MV-4-11 (cell line): Measurements from ENCODE around the gene SH3D21.

Source experiments
- DNase-seq: peaks from one replicate; lab custom pipeline; 2025; lab: John Stamatoyannopoulos, UW

The SH3D21 gene

GRCh38 chr1:36303650-36304360 is 2.4 kb upstream of the SH3D21 start:
- no peak for DNase-seq

- no peak for DNase-seq
Measured at GRCh38 chr1:36304521-36304920, 1.6 kb upstream of the SH3D21 start.

- no peak for DNase-seq
Measured at GRCh38 chr1:36304970-36305914, 926 bp upstream of the SH3D21 start.

GRCh38 chr1:36305915-36306209 is 306 bp upstream of the SH3D21 start:
- no peak for DNase-seq

- DNase-seq: peak; percentile 87
Measured at GRCh38 chr1:36306902-36307456, 811 bp downstream of the SH3D21 start.

- DNase-seq: no peak
Measured at GRCh38 chr1:36307601-36308330, 1.6 kb downstream of the SH3D21 start.

GRCh38 chr1:36309397-36309796 is 3.2 kb downstream of the SH3D21 start:
- no peak for DNase-seq

- peak; percentile 48 for DNase-seq
Measured at GRCh38 chr1:36320291-36320761, 14.2 kb downstream of the SH3D21 start.

GRCh38 chr1:36320767-36321118 is 14.6 kb downstream of the SH3D21 start:
- DNase-seq: no peak

- DNase-seq: peak; percentile 28
Measured at GRCh38 chr1:36321119-36321951, 15.2 kb downstream of the SH3D21 start.

- no peak for DNase-seq
Measured at GRCh38 chr1:36322041-36322785, 16.0 kb downstream of the SH3D21 start.

- no peak for DNase-seq
Measured at GRCh38 chr1:36322786-36323635, 16.8 kb downstream of the SH3D21 start.

GRCh38 chr1:36323636-36324352 is 17.6 kb downstream of the SH3D21 start, which contains the start of gene EVA1B:
Gene EVA1B, minus strand, starts transcription at chr1:36323645. Its CDS starts 608 bp downstream, at chr1:36323037.
- no peak for DNase-seq

GRCh38 chr1:36324353-36324703 is 18.2 kb downstream of the SH3D21 start:
- DNase-seq: no peak

GRCh38 chr1:36326499-36326898 is 20.3 kb downstream of the SH3D21 start:
- no peak for DNase-seq

GRCh38 chr1:36327421-36328087 is 21.4 kb downstream of the SH3D21 start:
- DNase-seq: no peak

GRCh38 chr1:36328088-36328480 is 21.9 kb downstream of the SH3D21 start:
- no peak for DNase-seq

- peak; percentile 53 for DNase-seq
Measured at GRCh38 chr1:36328713-36329112, 22.5 kb downstream of the SH3D21 start.
